Neural crest cell (in vitro differentiated cells): ENCODE results near the gene NOA1. TPM values are rescaled to one million over a fixed set of nuclear protein-coding genes. Genes with fewer than 3 reads are reported as not detected.
"Not testable (repeated sequence)": the region's sequence is repeated elsewhere in the genome, so short reads cannot be mapped to it uniquely, and the experiment has no call there.

Experiments
- DNase-seq: peaks from one replicate; pipeline ENCODE4 v3.0.0; 2021; ENCODE audit warnings: low read depth, mixed read lengths, low spot score
- H3K27ac Mint-ChIP-seq: one replicate; pipeline ENCODE4 v1.8.0; 2021; ENCODE audit warnings: mild to moderate bottlenecking, mixed read lengths; ENCODE audit not compliant: unreplicated experiment
- H3K27me3 Mint-ChIP-seq: 2 replicates; pipeline ENCODE4 v1.8.0; 2021; ENCODE audit warnings: low read depth, mild to moderate bottlenecking, mixed read lengths
- H3K36me3 Mint-ChIP-seq: 2 replicates; pipeline ENCODE4 v1.8.0; 2021; ENCODE audit warnings: low read depth, mild to moderate bottlenecking, mixed read lengths
- H3K4me1 Mint-ChIP-seq: 2 replicates; pipeline ENCODE4 v1.8.0; 2021; ENCODE audit warnings: mixed read lengths
- H3K4me3 Mint-ChIP-seq: one replicate; pipeline ENCODE4 v1.8.0; 2021; ENCODE audit warnings: mild to moderate bottlenecking, mixed read lengths
- H3K9me3 Mint-ChIP-seq: 2 replicates; pipeline ENCODE4 v1.8.0; 2021; ENCODE audit warnings: mixed read lengths
- CTCF ChIP-seq: fragments of 200-600 bp; sonication (generic); conservative IDR thresholded peaks from 2 replicates; pipeline ENCODE4 v1.5.0; 2021; ENCODE audit warnings: antibody characterized with exemption, mild to moderate bottlenecking
- total RNA-seq: library from RNA; stranded (reverse); gene quantifications from 2 replicates; pipeline ENCODE4 v1.2.1, GENCODE V29; 2021

The NOA1 gene
- total RNA-seq, 1 donor from 2014 or later, result 17.3 TPM

GRCh38 chr4:56940403-56940802, 37.0 kb downstream of the NOA1 start:
- DNase-seq, result no peak
- H3K4me1 Mint-ChIP-seq, result no peaks in the 10 kb centered on the region
- H3K27me3 Mint-ChIP-seq, result no peaks in the 10 kb centered on the region
- H3K36me3 Mint-ChIP-seq, result peaks cover 12% of the 10 kb centered on the region
- no peak for TF ChIP-seq CTCF
- H3K27ac Mint-ChIP-seq, result no peak overlapping the region
- H3K9me3 Mint-ChIP-seq, result no peaks in the 10 kb centered on the region
- no peak overlapping the region for H3K4me3 Mint-ChIP-seq

- H3K27ac Mint-ChIP-seq, H3K4me1 Mint-ChIP-seq, H3K9me3 Mint-ChIP-seq, H3K4me3 Mint-ChIP-seq, H3K27me3 Mint-ChIP-seq, DNase-seq: not testable (repeated sequence)
- peaks cover 12% of the 10 kb centered on the region for H3K36me3 Mint-ChIP-seq
These were observed 37.6 kb downstream of the NOA1 start for GRCh38 chr4:56939826-56940225.

GRCh38 chr4:56937262-56937661, 40.1 kb downstream of the NOA1 start:
- H3K27ac Mint-ChIP-seq, result no peak overlapping the region
- H3K4me3 Mint-ChIP-seq, result no peak overlapping the region

GRCh38 chr4:56931924-56932323, 45.5 kb downstream of the NOA1 start:
- Mint-ChIP-seq H3K36me3 (peaks cover 14% of the 10 kb centered on the region), H3K27me3 (no peaks in the 10 kb centered on the region), H3K4me3 (no peak overlapping the region), H3K4me1 (no peaks in the 10 kb centered on the region), H3K9me3 (no peaks in the 10 kb centered on the region), H3K27ac (no peak overlapping the region)
- DNase-seq, result no peak
- no peak for TF ChIP-seq CTCF

More at GRCh38 chr4:56937262-56937661, 40.1 kb downstream of the NOA1 start:
- no peak for TF ChIP-seq CTCF
- Mint-ChIP-seq H3K36me3 (peaks cover 12% of the 10 kb centered on the region), H3K9me3 (no peaks in the 10 kb centered on the region), H3K27me3 (no peaks in the 10 kb centered on the region), H3K4me1 (no peaks in the 10 kb centered on the region)
- no peak for DNase-seq

GRCh38 chr4:56930638-56931037, 46.8 kb downstream of the NOA1 start:
- no peaks in the 10 kb centered on the region for H3K9me3 Mint-ChIP-seq
- H3K4me3 Mint-ChIP-seq, result no peak overlapping the region
- TF ChIP-seq CTCF, result no peak
- no peaks in the 10 kb centered on the region for H3K4me1 Mint-ChIP-seq
- H3K27me3 Mint-ChIP-seq, result no peaks in the 10 kb centered on the region
- H3K27ac Mint-ChIP-seq, result no peak overlapping the region
- H3K36me3 Mint-ChIP-seq, result peaks cover 14% of the 10 kb centered on the region
- no peak for DNase-seq

GRCh38 chr4:56927196-56927595, 50.2 kb downstream of the NOA1 start:
- Mint-ChIP-seq H3K4me1 (no peaks in the 10 kb centered on the region), H3K4me3 (no peak overlapping the region), H3K27me3 (no peaks in the 10 kb centered on the region), H3K9me3 (no peaks in the 10 kb centered on the region), H3K36me3 (peaks cover 27% of the 10 kb centered on the region), H3K27ac (no peak overlapping the region)
- TF ChIP-seq CTCF, result no peak
- DNase-seq, result no peak

- DNase-seq, H3K27me3 Mint-ChIP-seq, H3K4me3 Mint-ChIP-seq, H3K36me3 Mint-ChIP-seq, H3K9me3 Mint-ChIP-seq, H3K27ac Mint-ChIP-seq: not testable (repeated sequence)
- peaks cover 36% of the 10 kb centered on the region for H3K4me1 Mint-ChIP-seq
These were observed 62.4 kb downstream of the NOA1 start for GRCh38 chr4:56914977-56915376.
